HCT116 (cell line): ENCODE data around the gene ANKRD33. TPM values are rescaled to one million over a fixed set of nuclear protein-coding genes. Genes with fewer than 3 reads are reported as not detected.

Experiments
- ATAC-seq: fragments of 200-7000 bp; cut with Tn5 transposase; 2 replicates; pipeline ENCODE4 v1.9.1; 2020; ENCODE audit warnings: mild to moderate bottlenecking, moderate library complexity
- BruUV-seq: library from RNA; stranded (reverse); fragments of 400-500 nt; replicated peaks from 2 replicates; lab custom pipeline; 2021; lab: Mats Ljungman, UMichigan
- CTCF ChIA-PET: fragments of 300-600 bp; sonication (Branson Sonifier 250); formaldehyde crosslinking; loops from one replicate; lab custom pipeline; 2021; ENCODE audit warnings: antibody characterized with exemption; lab: Charles Lee
- POLR2A ChIA-PET: fragments of 300-600, 350-600 bp; sonication (Branson Sonifier 250); formaldehyde crosslinking; loops from one replicate; lab custom pipeline; 2021; ENCODE audit warnings: antibody characterized with exemption; lab: Charles Lee
- RAD21 ChIA-PET, 2 experiments: fragments of 300-600 bp; sonication (Branson Sonifier 250); formaldehyde crosslinking; loops; one replicate each; lab custom pipeline; 2023; ENCODE audit warnings: low total read pairs in 2 of 2; ENCODE audit not compliant: uncharacterized antibody in 2 of 2, unreplicated experiment in 2 of 2, low non-redundant PET in 1 of 2; lab: Charles Lee
- DNase-seq: peaks from one replicate; pipeline ENCODE4 v3.0.0-alpha.2; 2010; ENCODE audit warnings: low read depth, low spot score
- H2AFZ ChIP-seq: fragments of 200-600 bp; shearing (Covaris generic), sonication (generic); 2 replicates; pipeline ENCODE4 v1.6.1; 2017; ENCODE audit warnings: low read depth, mixed run types, mixed read lengths, antibody characterized with exemption, low read length; ENCODE audit not compliant: poor library complexity, severe bottlenecking
- H3K27ac ChIP-seq: 2 replicates; pipeline ENCODE4 v1.5.1; 2012; ENCODE audit warnings: low read depth, low read length
- H3K27me3 ChIP-seq: fragments of 200-600 bp; sonication (generic); 2 replicates; pipeline ENCODE4 v1.6.1; 2016; ENCODE audit warnings: mixed run types, low read length, mixed read lengths; ENCODE audit not compliant: insufficient read depth
- H3K36me3 ChIP-seq, 2 experiments: fragments of 200-500 bp in 1 of 2; fragments of 200-600 bp in 1 of 2; sonication (Bioruptor generic) in 1 of 2; sonication (generic) in 1 of 2; 2 replicates each; pipeline versions ENCODE4 v1.5.1 to v1.6.1; 2014 to 2016; ENCODE audit warnings: low read length in 2 of 2, inconsistent platforms in 1 of 2, mixed read lengths in 1 of 2, mixed run types in 1 of 2; ENCODE audit not compliant: insufficient read depth in 2 of 2, control insufficient read depth in 1 of 2
- H3K4me1 ChIP-seq, 2 experiments: fragments of 200-600 bp in 1 of 2; sonication (generic) in 1 of 2; 2 replicates each; pipeline versions ENCODE4 v1.5.1 to v1.6.1; 2012 to 2017; ENCODE audit warnings: low read length in 2 of 2, inconsistent platforms in 1 of 2, mild to moderate bottlenecking in 1 of 2, mixed read lengths in 1 of 2, mixed run types in 1 of 2, moderate library complexity in 1 of 2; ENCODE audit not compliant: insufficient read depth in 2 of 2, control insufficient read depth in 1 of 2
- H3K4me2 ChIP-seq: fragments of 200-600 bp; sonication (generic); 2 replicates; pipeline ENCODE4 v1.6.1; 2017; ENCODE audit warnings: mixed run types, low read length, mixed read lengths
- H3K4me3 ChIP-seq, 2 experiments: fragments of 200-600 bp in 1 of 2; sonication (generic) in 1 of 2; replicated peaks in 1 of 2; 2 replicates each; pipeline ENCODE4 v1.5.1; 2011 to 2016; ENCODE audit warnings: low read length in 2 of 2, control low read depth in 1 of 2, low read depth in 1 of 2, mild to moderate bottlenecking in 1 of 2, mixed read lengths in 1 of 2, mixed run types in 1 of 2
- H3K79me2 ChIP-seq: fragments of 200-600 bp; sonication (generic); 2 replicates; pipeline ENCODE4 v1.6.1; 2017; ENCODE audit warnings: mild to moderate bottlenecking, mixed run types, low read length, moderate library complexity, mixed read lengths; ENCODE audit not compliant: insufficient read depth
- H3K9ac ChIP-seq: fragments of 200-600 bp; sonication (generic); 2 replicates; pipeline ENCODE4 v1.6.1; 2016; ENCODE audit warnings: low read length, mixed read lengths
- H3K9me2 ChIP-seq: fragments of 200-600 bp; sonication (generic), shearing (Covaris generic); 2 replicates; pipeline ENCODE4 v1.6.1; 2017; ENCODE audit warnings: mixed run types, mild to moderate bottlenecking, moderate library complexity; ENCODE audit not compliant: insufficient read depth
- H3K9me3 ChIP-seq, 2 experiments: fragments of 200-500 bp in 1 of 2; fragments of 200-600 bp in 1 of 2; sonication (Bioruptor generic) in 1 of 2; sonication (generic) in 1 of 2; 2 replicates each; pipeline ENCODE4 v1.6.1; 2014 to 2017; ENCODE audit warnings: low read length in 2 of 2, mixed read lengths in 2 of 2, inconsistent platforms in 1 of 2, low read depth in 1 of 2, mild to moderate bottlenecking in 1 of 2, mixed run types in 1 of 2, moderate library complexity in 1 of 2; ENCODE audit not compliant: control insufficient read depth in 1 of 2, insufficient read depth in 1 of 2
- H4K20me1 ChIP-seq: fragments of 200-600 bp; sonication (generic), shearing (Covaris generic); 2 replicates; pipeline ENCODE4 v1.6.1; 2017; ENCODE audit warnings: mixed run types, mild to moderate bottlenecking, moderate library complexity; ENCODE audit not compliant: insufficient read depth
- CBX3 ChIP-seq: IDR thresholded peaks from 2 replicates; pipeline ENCODE4 v1.6.1; 2012; ENCODE audit warnings: low read depth
- CEBPB ChIP-seq: IDR thresholded peaks from 2 replicates; pipeline ENCODE4 v1.6.1; 2012; ENCODE audit warnings: low read depth
- CTCF ChIP-seq, 3 experiments: fragments of 200-600 bp in 1 of 3; sonication (generic) in 1 of 3; IDR thresholded peaks in 2 of 3; conservative IDR thresholded peaks in 1 of 3; 2 replicates each; pipeline ENCODE4 v1.5.1; 2012 to 2017; ENCODE audit warnings: low read depth in 2 of 3, low read length in 2 of 3, antibody characterized with exemption in 1 of 3, borderline replicate concordance in 1 of 3, control low read depth in 1 of 3, mild to moderate bottlenecking in 1 of 3, mixed read lengths in 1 of 3, mixed run types in 1 of 3, moderate library complexity in 1 of 3; ENCODE audit not compliant: insufficient read depth in 1 of 3
- EGR1 ChIP-seq: IDR thresholded peaks from 2 replicates; pipeline ENCODE4 v1.6.1; 2012; ENCODE audit warnings: low read depth
- ELF1 ChIP-seq: IDR thresholded peaks from 2 replicates; pipeline ENCODE4 v1.6.1; 2012; ENCODE audit warnings: low read depth, borderline replicate concordance
- FOSL1 ChIP-seq: IDR thresholded peaks from 2 replicates; pipeline ENCODE4 v1.6.1; 2012; ENCODE audit warnings: low read depth
- JUND ChIP-seq: IDR thresholded peaks from 2 replicates; pipeline ENCODE4 v1.6.1; 2012
- MAX ChIP-seq: IDR thresholded peaks from 2 replicates; pipeline ENCODE4 v1.6.1; 2012
- POLR2A ChIP-seq: IDR thresholded peaks from 2 replicates; pipeline ENCODE4 v1.7.0; 2011; ENCODE audit warnings: borderline replicate concordance; ENCODE audit not compliant: insufficient read depth, insufficient read length; ENCODE audit errors: extremely low read depth
- POLR2AphosphoS5 ChIP-seq: IDR thresholded peaks from 2 replicates; pipeline ENCODE4 v1.6.1; 2011; ENCODE audit warnings: mild to moderate bottlenecking, low read depth, low read length, moderate library complexity
- RAD21 ChIP-seq: IDR thresholded peaks from 2 replicates; pipeline ENCODE4 v1.6.1; 2012; ENCODE audit warnings: low read depth, mild to moderate bottlenecking
- SP1 ChIP-seq: IDR thresholded peaks from 2 replicates; pipeline ENCODE4 v1.6.1; 2012; ENCODE audit warnings: low read depth
- SRF ChIP-seq: IDR thresholded peaks from 2 replicates; pipeline ENCODE4 v1.6.1; 2012; ENCODE audit warnings: low read depth
- YY1 ChIP-seq: IDR thresholded peaks from 2 replicates; pipeline ENCODE4 v1.6.1; 2011; ENCODE audit warnings: low read length, low read depth, moderate library complexity, mild to moderate bottlenecking; ENCODE audit not compliant: insufficient replicate concordance; ENCODE audit errors: extremely low read depth
- ZBTB33 ChIP-seq: IDR thresholded peaks from 2 replicates; pipeline ENCODE4 v1.6.1; 2011; ENCODE audit warnings: mild to moderate bottlenecking, low read length, moderate library complexity; ENCODE audit not compliant: insufficient replicate concordance; ENCODE audit errors: extremely low read depth
- ZFX ChIP-seq: fragments of 450-650 bp; IDR thresholded peaks from 2 replicates; pipeline ENCODE4 v1.6.1; 2017
- ZNF274 ChIP-seq: fragments of 200-500 bp; sonication (Bioruptor generic); IDR thresholded peaks from 2 replicates; pipeline ENCODE4 v1.6.1; 2014; ENCODE audit warnings: mild to moderate bottlenecking, low read depth, low read length, inconsistent platforms
- intact Hi-C: fragments of 100-400 bp; cut with micrococcal nuclease; formaldehyde crosslinking; loops from 2 replicates; pipeline ENCODE4 v1.10.0; 2022
- total RNA-seq: library from RNA; stranded (reverse); gene quantifications from one replicate; pipeline ENCODE4 v1.2.1, GENCODE V29; 2021; ENCODE audit not compliant: unreplicated experiment
- TF ChIP-seq, protein P1 (sequence below): IDR thresholded peaks from 2 replicates; pipeline ENCODE4 v1.6.1; 2012
- TF ChIP-seq, protein P2 (sequence below): IDR thresholded peaks from 2 replicates; pipeline ENCODE4 v1.6.1; 2012; ENCODE audit warnings: low read depth

ANKRD33 gene
- total RNA-seq, 1 experiment from 2014 or later, result not detected

DNA sequence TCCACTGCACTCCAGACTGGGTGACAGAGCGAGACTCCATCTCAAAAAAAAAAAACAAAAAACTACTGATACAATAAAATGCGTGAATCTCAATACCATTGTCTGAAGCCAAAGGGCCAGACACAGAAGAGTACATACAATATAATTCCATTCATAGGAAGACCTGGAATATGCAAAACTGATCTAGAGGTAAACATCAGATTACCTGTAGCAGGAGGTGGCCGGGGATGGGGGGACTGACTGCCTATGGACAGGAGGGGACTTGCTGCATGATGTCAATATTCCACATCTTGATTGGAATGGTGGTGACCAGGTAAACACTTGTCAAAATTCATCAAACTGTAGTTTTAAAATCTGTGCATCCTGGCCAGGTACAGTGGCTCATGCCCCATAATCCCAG is 26.9 kb upstream of the ANKRD33 start:
- ChIA-PET CTCF (interaction anchor here (0.8 to 1.2 kb wide), 1 partner anchor 14 kb away, joined by 3 read pairs; no protein-coding TSS in a partner anchor), RAD21 (no interaction called here), POLR2A (no interaction called here)
- TF ChIP-seq MAX, result no peak
- no peak for TF ChIP-seq YY1
- no peak for TF ChIP-seq CTCF (IDR thresholded peaks at IDR 0.05 in 2 of 3, conservative IDR thresholded peaks at IDR 0.05 in 1 of 3; ENCODE audit: borderline replicate concordance in 1 of 3, insufficient read depth in 1 of 3, low read depth in 2 of 3, low read length in 2 of 3)
- TF ChIP-seq SP1, result no peak
- TF ChIP-seq ZNF274, result no peak
- TF ChIP-seq CBX3, result no peak
- no peak for TF ChIP-seq FOSL1
- no peak for TF ChIP-seq EGR1
- no peak for TF ChIP-seq JUND
- TF ChIP-seq ELF1, result no peak
- no peak for TF ChIP-seq CEBPB
- TF ChIP-seq RAD21, result no peak
- TF ChIP-seq POLR2A, result no peak
- no peak for TF ChIP-seq ZFX
- no peak for TF ChIP-seq ZBTB33
- no peak for TF ChIP-seq POLR2AphosphoS5
- TF ChIP-seq, protein P1, sequence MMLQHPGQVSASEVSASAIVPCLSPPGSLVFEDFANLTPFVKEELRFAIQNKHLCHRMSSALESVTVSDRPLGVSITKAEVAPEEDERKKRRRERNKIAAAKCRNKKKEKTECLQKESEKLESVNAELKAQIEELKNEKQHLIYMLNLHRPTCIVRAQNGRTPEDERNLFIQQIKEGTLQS, result no peak
- TF ChIP-seq, protein P2, sequence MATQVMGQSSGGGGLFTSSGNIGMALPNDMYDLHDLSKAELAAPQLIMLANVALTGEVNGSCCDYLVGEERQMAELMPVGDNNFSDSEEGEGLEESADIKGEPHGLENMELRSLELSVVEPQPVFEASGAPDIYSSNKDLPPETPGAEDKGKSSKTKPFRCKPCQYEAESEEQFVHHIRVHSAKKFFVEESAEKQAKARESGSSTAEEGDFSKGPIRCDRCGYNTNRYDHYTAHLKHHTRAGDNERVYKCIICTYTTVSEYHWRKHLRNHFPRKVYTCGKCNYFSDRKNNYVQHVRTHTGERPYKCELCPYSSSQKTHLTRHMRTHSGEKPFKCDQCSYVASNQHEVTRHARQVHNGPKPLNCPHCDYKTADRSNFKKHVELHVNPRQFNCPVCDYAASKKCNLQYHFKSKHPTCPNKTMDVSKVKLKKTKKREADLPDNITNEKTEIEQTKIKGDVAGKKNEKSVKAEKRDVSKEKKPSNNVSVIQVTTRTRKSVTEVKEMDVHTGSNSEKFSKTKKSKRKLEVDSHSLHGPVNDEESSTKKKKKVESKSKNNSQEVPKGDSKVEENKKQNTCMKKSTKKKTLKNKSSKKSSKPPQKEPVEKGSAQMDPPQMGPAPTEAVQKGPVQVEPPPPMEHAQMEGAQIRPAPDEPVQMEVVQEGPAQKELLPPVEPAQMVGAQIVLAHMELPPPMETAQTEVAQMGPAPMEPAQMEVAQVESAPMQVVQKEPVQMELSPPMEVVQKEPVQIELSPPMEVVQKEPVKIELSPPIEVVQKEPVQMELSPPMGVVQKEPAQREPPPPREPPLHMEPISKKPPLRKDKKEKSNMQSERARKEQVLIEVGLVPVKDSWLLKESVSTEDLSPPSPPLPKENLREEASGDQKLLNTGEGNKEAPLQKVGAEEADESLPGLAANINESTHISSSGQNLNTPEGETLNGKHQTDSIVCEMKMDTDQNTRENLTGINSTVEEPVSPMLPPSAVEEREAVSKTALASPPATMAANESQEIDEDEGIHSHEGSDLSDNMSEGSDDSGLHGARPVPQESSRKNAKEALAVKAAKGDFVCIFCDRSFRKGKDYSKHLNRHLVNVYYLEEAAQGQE, result no peak
- TF ChIP-seq SRF, result no peak
- no peaks in the 10 kb centered on the region for H3K36me3 ChIP-seq
- H3K9ac ChIP-seq, result no peak overlapping the region
- BruUV-seq, result no TSS peak
- DNase-seq, result no peak
- H3K4me3 ChIP-seq, result no peak overlapping the region
- intact Hi-C loops, result no loop called here
- H3K79me2 ChIP-seq, result no peaks in the 10 kb centered on the region
- H3K4me2 ChIP-seq, result no peak overlapping the region
- no peaks in the 10 kb centered on the region for H3K9me2 ChIP-seq
- no peaks in the 10 kb centered on the region for H3K4me1 ChIP-seq
- H2AFZ ChIP-seq, result no peak overlapping the region
- H3K27ac ChIP-seq, result no peak overlapping the region
- H4K20me1 ChIP-seq, result no peaks in the 10 kb centered on the region
- ATAC-seq, result no peak
- H3K27me3 ChIP-seq, result no peaks in the 10 kb centered on the region
- H3K9me3 ChIP-seq, result no peaks in the 10 kb centered on the region
